H9 (cell line): ENCODE results near the gene EMX2. TPM values are rescaled to one million over a fixed set of nuclear protein-coding genes. Genes with fewer than 3 reads are reported as not detected.

ENCODE experiments used
- DNase-seq: peaks from one replicate; pipeline ENCODE4 v3.0.0-alpha.2; 2017
- H2AFZ ChIP-seq: one replicate; pipeline ENCODE4 v1.6.1; 2013; ENCODE audit warnings: mild to moderate bottlenecking, low read length, control low read depth, moderate library complexity
- H2AK5ac ChIP-seq: 2 replicates; pipeline ENCODE4 v1.6.1; 2013; ENCODE audit warnings: low read length, control low read depth, mixed read lengths; ENCODE audit not compliant: insufficient read length
- H2BK120ac ChIP-seq: one replicate; pipeline ENCODE4 v1.6.1; 2013; ENCODE audit warnings: low read depth, mild to moderate bottlenecking, low read length, control low read depth, inconsistent platforms; ENCODE audit not compliant: poor library complexity, severe bottlenecking
- H2BK12ac ChIP-seq: 2 replicates; pipeline ENCODE4 v1.6.1; 2013; ENCODE audit warnings: low read length, control low read depth, mixed read lengths, low read depth; ENCODE audit not compliant: insufficient read length
- H2BK15ac ChIP-seq: 2 replicates; pipeline ENCODE4 v1.6.1; 2013; ENCODE audit warnings: low read depth, low read length, control low read depth
- H2BK20ac ChIP-seq: one replicate; pipeline ENCODE4 v1.6.1; 2013; ENCODE audit warnings: low read depth, mild to moderate bottlenecking, low read length, control low read depth, inconsistent platforms; ENCODE audit not compliant: poor library complexity, severe bottlenecking
- H2BK5ac ChIP-seq: 2 replicates; pipeline ENCODE4 v1.6.1; 2013; ENCODE audit warnings: low read length, control low read depth, mixed read lengths; ENCODE audit not compliant: insufficient read length
- H3K14ac ChIP-seq: 2 replicates; pipeline ENCODE4 v1.6.1; 2013; ENCODE audit warnings: low read length, control low read depth; ENCODE audit not compliant: insufficient read depth
- H3K18ac ChIP-seq: 2 replicates; pipeline ENCODE4 v1.6.1; 2013; ENCODE audit warnings: low read depth, mild to moderate bottlenecking, mixed read lengths, low read length, control low read depth; ENCODE audit not compliant: insufficient read length
- H3K23ac ChIP-seq: 2 replicates; pipeline ENCODE4 v1.6.1; 2013; ENCODE audit warnings: low read length, control low read depth, mixed read lengths, low read depth; ENCODE audit not compliant: insufficient read length
- H3K23me2 ChIP-seq: 2 replicates; pipeline ENCODE4 v1.6.1; 2013; ENCODE audit warnings: low read depth, mild to moderate bottlenecking, mixed read lengths, low read length, control low read depth; ENCODE audit not compliant: insufficient read length, poor library complexity, severe bottlenecking
- H3K27ac ChIP-seq: 2 replicates; pipeline ENCODE4 v1.5.1; 2013; ENCODE audit warnings: low read length, control low read depth, mixed read lengths, low read depth; ENCODE audit not compliant: insufficient read length
- H3K27me3 ChIP-seq: 2 replicates; pipeline ENCODE4 v1.6.1; 2013; ENCODE audit warnings: low read length, control low read depth, inconsistent platforms; ENCODE audit not compliant: insufficient read depth
- H3K4ac ChIP-seq: 2 replicates; pipeline ENCODE4 v1.6.1; 2013; ENCODE audit warnings: low read depth, mild to moderate bottlenecking, control low read depth, inconsistent platforms, low read length, moderate library complexity
- H3K4me1 ChIP-seq: 2 replicates; pipeline ENCODE4 v1.6.1; 2013; ENCODE audit warnings: low read length, control low read depth, inconsistent platforms; ENCODE audit not compliant: insufficient read depth
- H3K4me2 ChIP-seq: 2 replicates; pipeline ENCODE4 v1.6.1; 2013; ENCODE audit warnings: low read length, control low read depth, mixed read lengths; ENCODE audit not compliant: insufficient read length, insufficient read depth
- H3K56ac ChIP-seq: 2 replicates; pipeline ENCODE4 v1.6.1; 2013; ENCODE audit warnings: low read depth, mild to moderate bottlenecking, mixed read lengths, low read length, control low read depth; ENCODE audit not compliant: insufficient read length
- H3K79me1 ChIP-seq: 2 replicates; pipeline ENCODE4 v1.6.1; 2013; ENCODE audit warnings: low read depth, mild to moderate bottlenecking, moderate library complexity, low read length, control low read depth, inconsistent platforms; ENCODE audit not compliant: insufficient read depth, poor library complexity, severe bottlenecking
- H3K79me2 ChIP-seq: 2 replicates; pipeline ENCODE4 v1.6.1; 2013; ENCODE audit warnings: low read length, control low read depth, inconsistent platforms; ENCODE audit not compliant: insufficient read depth
- H3K9ac ChIP-seq: 2 replicates; pipeline ENCODE4 v1.6.1; 2013; ENCODE audit warnings: low read length, control low read depth, mixed read lengths; ENCODE audit not compliant: insufficient read length; ENCODE audit errors: extremely low read depth
- H3K9me3 ChIP-seq: one replicate; pipeline ENCODE4 v1.6.1; 2013; ENCODE audit warnings: low read depth, low read length, inconsistent platforms; ENCODE audit not compliant: control insufficient read depth
- H3T11ph ChIP-seq: one replicate; pipeline ENCODE4 v1.6.1; 2013; ENCODE audit warnings: mild to moderate bottlenecking, low read length, control low read depth, inconsistent platforms
- H4K20me1 ChIP-seq: one replicate; pipeline ENCODE4 v1.6.1; 2013; ENCODE audit not compliant: control insufficient read depth, insufficient read length, insufficient read depth
- H4K5ac ChIP-seq: 2 replicates; pipeline ENCODE4 v1.6.1; 2013; ENCODE audit warnings: low read depth, mild to moderate bottlenecking, mixed read lengths, low read length, control low read depth; ENCODE audit not compliant: insufficient read length
- H4K8ac ChIP-seq: replicated peaks from 2 replicates; pipeline ENCODE4 v1.6.1; 2013; ENCODE audit warnings: low read length, control low read depth, mixed read lengths, low read depth; ENCODE audit not compliant: insufficient read length
- H4K91ac ChIP-seq: 2 replicates; pipeline ENCODE4 v1.6.1; 2013; ENCODE audit warnings: low read depth, mild to moderate bottlenecking, moderate library complexity, mixed read lengths, low read length, control low read depth; ENCODE audit not compliant: insufficient read length
- H3K27ac Mint-ChIP-seq, 3 experiments: 2 replicates in 2 of 3; 3 replicates in 1 of 3; pipeline ENCODE4 v1.8.0; 2020 to 2021; ENCODE audit warnings: mixed read lengths in 3 of 3, mild to moderate bottlenecking in 1 of 3, moderate library complexity in 1 of 3
- H3K27me3 Mint-ChIP-seq: 2 replicates; pipeline ENCODE4 v1.8.0; 2021; ENCODE audit warnings: low read depth, mild to moderate bottlenecking, moderate library complexity, mixed read lengths
- H3K36me3 Mint-ChIP-seq, 3 experiments: 2 replicates in 2 of 3; 3 replicates in 1 of 3; pipeline ENCODE4 v1.8.0; 2020 to 2021; ENCODE audit warnings: low read depth in 3 of 3, mixed read lengths in 3 of 3; ENCODE audit not compliant: insufficient read depth in 1 of 3
- H3K4me1 Mint-ChIP-seq, 2 experiments: 2 replicates each; pipeline ENCODE4 v1.8.0; 2020; ENCODE audit warnings: mixed read lengths in 2 of 2
- H3K4me3 Mint-ChIP-seq, 2 experiments: 2 replicates in 1 of 2; 3 replicates in 1 of 2; pipeline ENCODE4 v1.8.0; 2020 to 2021; ENCODE audit warnings: mild to moderate bottlenecking in 2 of 2, mixed read lengths in 2 of 2, moderate library complexity in 1 of 2
- H3K9me3 Mint-ChIP-seq, 2 experiments: 2 replicates in 1 of 2; 3 replicates in 1 of 2; pipeline ENCODE4 v1.8.0; 2020; ENCODE audit warnings: mild to moderate bottlenecking in 2 of 2, mixed read lengths in 2 of 2, moderate library complexity in 1 of 2
- CTCF ChIP-seq: fragments of 200-600 bp; sonication (generic); conservative IDR thresholded peaks from 3 replicates; pipeline ENCODE4 v1.8.0; 2021; ENCODE audit warnings: antibody characterized with exemption, mild to moderate bottlenecking
- WGBS: extraction: QIAGEN DNeasy Blood & Tissue Kit; methylation state at CpG from one replicate; pipeline ENCODE4 v1.1.7; 2013; ENCODE audit warnings: missing lambda C conversion rate, low lambda C conversion rate, mixed read lengths; ENCODE audit not compliant: insufficient read length; ENCODE audit errors: extremely low coverage; 5-methylcytosine and 5-hydroxymethylcytosine counted together
- total RNA-seq: library from RNA; stranded (reverse); gene quantifications from 2 replicates; pipeline ENCODE4 v1.2.1, GENCODE V29; 2021

The EMX2 gene
- total RNA-seq, 1 experiment from 2014 or later = not detected

- Mint-ChIP-seq H3K27ac (no peak overlapping the region), H3K9me3 (peaks cover 0 to 8% of the 10 kb centered on the region in 2 experiments; a peak in 3 of 5 replicates), H3K27me3 (peaks cover 98% of the 10 kb centered on the region), H3K36me3 (no peaks in the 10 kb centered on the region), H3K4me3 (peak overlapping the region in 1 of 2 experiments; percentile 74; a peak in 3 of 5 replicates), H3K4me1 (peaks cover 16 to 40% of the 10 kb centered on the region in 2 experiments)
- DNase-seq = peak; percentile 63
- H3K9me3 ChIP-seq = no peaks in the 10 kb centered on the region
- peaks cover 82% of the 10 kb centered on the region for H3K27me3 ChIP-seq
- H2BK15ac ChIP-seq = no peak overlapping the region
- no peaks in the 10 kb centered on the region for H3K79me1 ChIP-seq
- WGBS = no CpG with 5 or more reads among the region's 65 CpGs
- H2BK20ac ChIP-seq = no peak overlapping the region
- H3T11ph ChIP-seq = no peak overlapping the region
- H2AK5ac ChIP-seq = no peak overlapping the region
- H2AFZ ChIP-seq = no peak overlapping the region
- no peak overlapping the region for H3K9ac ChIP-seq
- no peak overlapping the region for H4K8ac ChIP-seq
- H3K56ac ChIP-seq = no peak overlapping the region
- no peak overlapping the region for H3K14ac ChIP-seq
- no peaks in the 10 kb centered on the region for H3K23me2 ChIP-seq
- no peak overlapping the region for H4K5ac ChIP-seq
- no peak overlapping the region for H3K23ac ChIP-seq
- no peak overlapping the region for H2BK12ac ChIP-seq
- TF ChIP-seq CTCF = peak; percentile 49; the same call in 2 of the 3 replicates
- H4K91ac ChIP-seq = no peak overlapping the region
- no peak overlapping the region for H3K4ac ChIP-seq
- H3K27ac ChIP-seq = no peak overlapping the region
- H3K4me2 ChIP-seq = peak overlapping the region; percentile 32
- no peaks in the 10 kb centered on the region; the same call in 1 of the 2 replicates for H3K4me1 ChIP-seq
- H3K79me2 ChIP-seq = no peaks in the 10 kb centered on the region
- H2BK120ac ChIP-seq = no peak overlapping the region
- no peak overlapping the region for H2BK5ac ChIP-seq
- peaks cover 4% of the 10 kb centered on the region for H4K20me1 ChIP-seq
- no peak overlapping the region for H3K18ac ChIP-seq
Observed at GRCh38 chr10:117553142-117553814, 10.7 kb downstream of the EMX2 start.
